CD1c-positive myeloid dendritic cell (primary cell): ENCODE data around the gene ACOT7.
"Not testable (repeated sequence)": the region's sequence is repeated elsewhere in the genome, so short reads cannot be mapped to it uniquely, and the experiment has no call there.

Experiments
- DNase-seq: peaks from one replicate; pipeline ENCODE4 v3.0.0-alpha.2; 2016; ENCODE audit errors: extremely low spot score

The ACOT7 gene, protein sequence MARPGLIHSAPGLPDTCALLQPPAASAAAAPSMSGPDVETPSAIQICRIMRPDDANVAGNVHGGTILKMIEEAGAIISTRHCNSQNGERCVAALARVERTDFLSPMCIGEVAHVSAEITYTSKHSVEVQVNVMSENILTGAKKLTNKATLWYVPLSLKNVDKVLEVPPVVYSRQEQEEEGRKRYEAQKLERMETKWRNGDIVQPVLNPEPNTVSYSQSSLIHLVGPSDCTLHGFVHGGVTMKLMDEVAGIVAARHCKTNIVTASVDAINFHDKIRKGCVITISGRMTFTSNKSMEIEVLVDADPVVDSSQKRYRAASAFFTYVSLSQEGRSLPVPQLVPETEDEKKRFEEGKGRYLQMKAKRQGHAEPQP

DNA sequence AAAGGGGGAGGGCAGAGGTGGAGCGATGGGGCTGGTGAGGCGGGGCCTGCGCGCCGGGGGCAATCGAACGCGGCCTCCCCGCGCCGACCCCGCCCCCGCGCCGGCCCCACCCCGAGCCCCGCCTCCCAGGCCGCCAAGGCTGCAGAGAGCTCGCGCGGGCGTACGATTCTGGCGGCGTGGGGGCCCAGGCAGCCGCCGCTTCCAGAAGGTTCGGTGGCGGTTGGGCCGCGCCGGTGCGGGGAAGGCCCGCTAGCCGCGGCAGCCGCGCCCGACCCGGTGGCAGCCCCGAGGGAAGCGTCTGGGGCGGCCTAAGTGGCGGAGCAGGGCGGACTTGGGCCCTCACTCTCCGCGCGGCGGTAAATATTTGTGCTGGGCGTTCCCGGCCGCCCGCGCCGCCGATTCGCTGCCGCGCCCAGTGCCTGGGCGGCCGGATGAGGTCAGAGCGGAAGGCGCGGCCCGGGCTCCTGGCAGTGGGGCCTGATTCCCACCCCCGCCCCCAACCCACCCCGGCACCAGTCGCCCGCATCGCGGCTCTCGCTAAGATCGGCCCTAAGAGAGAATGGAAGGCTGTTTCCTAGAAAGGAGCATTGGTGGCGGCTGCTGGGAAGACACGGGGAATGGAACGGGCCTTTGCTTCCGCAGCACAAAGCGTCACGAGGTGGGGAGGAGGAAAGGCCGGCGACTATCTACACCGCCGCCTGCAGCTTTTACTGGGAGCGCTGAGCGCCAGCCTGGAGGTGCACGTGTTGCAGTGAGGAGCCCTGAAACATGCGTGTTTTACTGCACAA, at the start of gene ACOT7:
ACOT7 (minus strand) TSS at position 368 of the 788 bp plus-strand sequence. CDS start 368 bp downstream, outside the sequence.
- DNase-seq: peak; percentile 93

- DNase-seq: no peak
Measured at GRCh38 chr1:6441586-6441985, 48.0 kb upstream of the ACOT7 start.

- DNase-seq: peak; percentile 40
Measured at GRCh38 chr1:6440198-6441126, 46.9 kb upstream of the ACOT7 start.

- peak; percentile 68 for DNase-seq
Measured at GRCh38 chr1:6438047-6438525, 44.5 kb upstream of the ACOT7 start.

DNA sequence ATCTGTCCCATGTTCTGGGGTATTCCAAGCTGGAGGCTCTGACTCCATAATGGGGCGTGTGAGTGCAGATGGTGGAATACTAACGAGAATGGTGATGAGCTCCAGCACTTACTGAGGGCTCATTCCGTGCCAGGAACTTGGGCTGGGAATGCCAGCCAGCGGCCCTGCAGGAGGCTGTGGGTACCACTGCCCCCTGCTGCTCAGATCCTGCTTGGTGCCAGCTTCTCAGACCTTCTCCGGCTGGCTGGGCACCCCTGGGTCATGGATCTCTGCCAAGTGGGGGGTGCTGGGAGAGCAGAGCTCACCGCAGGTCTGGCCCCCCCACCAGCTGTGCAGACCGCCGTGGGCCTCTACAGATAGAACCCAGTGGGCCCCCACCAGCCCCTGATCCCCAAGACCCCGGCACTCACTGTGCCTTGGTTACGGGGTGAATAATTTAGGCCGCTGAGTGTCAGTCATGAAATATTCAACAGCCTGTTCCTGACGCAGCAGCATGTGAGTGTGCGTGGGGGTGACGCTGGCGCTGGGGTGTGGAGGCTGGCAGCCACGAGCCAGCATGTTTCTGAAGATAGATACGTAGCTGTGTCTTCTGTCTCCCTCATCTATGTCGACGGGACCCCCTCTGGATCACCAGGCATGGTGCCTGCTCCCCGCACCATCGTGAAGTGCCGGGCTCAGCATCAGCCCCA, 43.6 kb upstream of the ACOT7 start:
- not testable (repeated sequence) for DNase-seq

DNA sequence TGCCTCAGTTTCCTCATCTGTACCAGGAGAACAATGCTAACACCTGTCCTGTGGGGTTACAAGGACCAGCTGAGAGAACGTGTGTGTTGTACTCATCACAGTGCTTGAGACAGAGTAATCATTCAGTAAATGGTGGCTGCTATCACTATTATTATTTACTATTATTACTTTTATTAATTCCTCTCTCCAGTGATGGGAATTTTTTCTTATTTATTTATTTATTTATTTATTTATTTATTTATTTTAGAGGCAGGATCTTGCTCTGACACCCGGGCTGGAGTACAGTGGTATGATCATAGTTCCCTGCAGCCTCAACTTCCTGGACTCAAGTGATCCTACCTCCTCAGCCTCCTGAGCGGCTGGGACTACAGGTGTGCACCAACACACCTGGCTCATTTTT, 42.7 kb upstream of the ACOT7 start:
- not testable (repeated sequence) for DNase-seq

- no peak for DNase-seq
Measured at GRCh38 chr1:6435547-6435946, 42.0 kb upstream of the ACOT7 start.

- DNase-seq: no peak
Measured at GRCh38 chr1:6435129-6435528, 41.6 kb upstream of the ACOT7 start.

- no peak for DNase-seq
Measured at GRCh38 chr1:6434186-6434585, 40.6 kb upstream of the ACOT7 start.

GRCh38 chr1:6431645-6432579, 38.3 kb upstream of the ACOT7 start:
- not testable (repeated sequence) for DNase-seq

GRCh38 chr1:6429660-6430411, 36.3 kb upstream of the ACOT7 start:
- DNase-seq: peak; percentile 72

DNA sequence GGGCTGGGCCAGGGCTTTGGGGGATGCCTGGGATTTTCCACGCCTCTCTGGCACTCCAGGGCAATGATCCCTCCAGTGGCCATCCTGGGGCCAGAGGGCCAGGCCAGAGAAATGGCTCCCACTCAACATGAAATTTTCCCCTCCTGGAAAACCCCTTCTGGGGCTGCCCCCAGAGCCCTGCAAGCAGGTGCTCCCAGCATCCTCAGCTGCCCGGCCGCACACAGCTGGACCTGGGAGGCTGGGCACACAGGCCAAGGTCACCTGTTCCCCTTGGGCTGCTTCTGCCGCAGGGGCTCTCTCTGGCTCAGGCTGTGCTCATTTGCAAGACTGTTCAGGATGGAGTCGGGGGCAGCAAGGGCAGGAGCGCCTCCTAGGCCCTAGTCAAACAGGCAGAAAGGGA, 34.9 kb upstream of the ACOT7 start:
- DNase-seq: not testable (repeated sequence)

DNA sequence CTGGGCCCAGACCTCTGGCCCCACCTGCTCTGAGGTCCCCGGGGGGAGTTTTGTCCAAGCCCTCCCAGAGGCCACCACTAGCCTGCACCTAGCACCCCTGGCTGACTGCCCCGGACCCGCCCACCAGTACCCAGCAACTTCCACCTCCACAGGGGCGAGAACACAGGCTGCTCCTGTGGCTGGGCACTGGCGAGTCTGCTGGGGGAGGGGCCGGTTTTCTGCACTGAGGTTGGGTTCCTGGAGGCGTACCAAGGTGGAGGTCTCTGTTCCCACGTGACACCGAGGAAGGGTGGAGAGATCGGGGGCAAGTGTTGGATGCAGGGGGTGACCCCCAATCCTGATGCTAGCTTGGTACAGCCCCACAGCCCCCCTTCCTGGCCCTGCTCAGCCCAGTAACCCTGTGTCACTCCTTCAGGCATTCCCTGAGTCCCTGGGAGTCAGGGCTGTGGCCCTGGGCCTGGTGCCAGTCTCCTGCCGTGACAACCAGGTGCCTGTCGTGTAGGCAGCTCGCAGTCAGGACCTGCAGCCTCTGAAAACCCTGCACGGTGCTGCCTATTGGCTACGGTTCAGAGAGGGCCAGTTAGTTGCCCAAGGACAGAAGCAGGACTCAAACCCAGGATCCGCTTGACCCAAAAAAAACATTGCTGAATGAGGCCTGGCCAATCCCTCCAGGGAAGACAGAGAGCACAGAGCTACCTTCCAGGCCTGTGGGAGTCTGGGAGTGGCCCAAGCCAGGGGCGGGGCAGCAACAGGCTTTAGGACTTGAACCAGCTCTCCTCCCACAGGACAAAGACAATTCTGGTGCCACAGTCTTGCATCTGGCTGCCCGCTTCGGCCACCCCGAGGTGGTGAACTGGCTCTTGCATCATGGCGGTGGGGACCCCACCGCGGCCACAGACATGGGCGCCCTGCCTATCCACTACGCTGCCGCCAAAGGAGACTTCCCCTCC, 34.1 kb upstream of the ACOT7 start:
- no peak for DNase-seq

DNA sequence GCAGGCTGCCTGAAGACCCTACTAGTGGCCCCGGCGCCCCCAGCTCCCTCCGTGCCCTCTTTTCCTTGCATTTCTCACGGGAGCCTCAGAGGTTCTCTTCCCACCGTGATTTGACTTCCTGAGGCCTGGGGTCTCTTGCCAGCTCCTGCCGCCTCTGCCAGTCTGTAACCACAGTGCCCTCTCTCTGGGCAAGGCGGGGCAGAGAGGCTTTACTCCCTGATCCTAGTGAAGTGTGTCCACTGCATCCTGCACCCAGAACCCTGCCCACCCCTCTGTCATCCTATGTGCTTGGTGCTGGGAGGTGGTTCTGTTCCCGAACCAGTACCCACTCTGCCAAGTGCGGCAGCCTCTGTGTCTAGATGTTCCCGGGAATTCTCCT, 33.4 kb upstream of the ACOT7 start:
- DNase-seq: no peak

DNA sequence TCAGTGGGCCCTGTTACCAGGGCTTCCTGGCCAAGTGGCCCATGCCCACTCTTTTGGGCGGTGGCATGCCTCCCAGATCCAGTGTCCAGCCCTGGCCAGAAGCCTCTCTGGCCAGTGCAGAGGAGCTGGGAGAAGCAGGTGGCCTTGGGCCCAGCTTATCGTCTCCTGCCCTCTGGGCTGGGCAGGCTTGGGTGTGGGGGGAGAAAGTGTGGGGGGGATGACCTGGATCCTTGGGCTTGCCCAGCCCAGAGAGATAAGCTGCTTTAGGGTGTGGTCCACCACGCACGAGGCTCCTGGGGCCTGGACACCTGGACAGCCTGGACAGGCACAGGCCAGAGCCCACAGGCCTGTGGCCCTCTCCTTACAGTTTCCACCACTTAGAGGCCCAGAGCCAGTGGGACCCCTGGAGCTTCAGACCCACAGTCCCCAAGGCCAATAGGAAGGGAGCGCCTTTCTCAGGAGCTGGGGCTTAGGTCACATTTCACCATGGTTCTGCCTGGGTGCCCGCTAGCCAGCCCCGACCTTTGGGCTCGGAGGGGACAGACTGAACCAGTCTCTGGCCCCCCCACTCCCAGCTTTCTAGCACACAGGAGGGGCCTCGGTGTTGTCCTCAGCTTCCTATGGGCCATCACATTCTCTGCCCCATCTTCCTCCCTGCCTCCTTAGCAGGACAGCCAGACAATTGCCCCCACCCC, 32.9 kb upstream of the ACOT7 start:
- DNase-seq: no peak

- no peak for DNase-seq
Measured at GRCh38 chr1:6425658-6426057, 32.1 kb upstream of the ACOT7 start.
